AG04449 (cell line): ENCODE results near the gene SHF.

Source experiments
- CTCF ChIA-PET: fragments of 350-600 bp; formaldehyde crosslinking; extraction: SDS; loops from one replicate; lab custom pipeline; 2021; ENCODE audit warnings: antibody characterized with exemption; lab: Yijun Ruan, JAX
- POLR2A ChIA-PET: fragments of 400-600, 350-600 bp; formaldehyde crosslinking; extraction: SDS; loops from one replicate; lab custom pipeline; 2020; ENCODE audit warnings: antibody characterized with exemption, inconsistent platforms; lab: Yijun Ruan, JAX
- DNase-seq: peaks from one replicate; pipeline ENCODE4 v3.0.0-alpha.2; 2010; ENCODE audit warnings: low read depth, low spot score
- H3K4me3 ChIP-seq: 2 replicates; pipeline ENCODE4 v1.5.1; 2011; ENCODE audit warnings: low read depth, mild to moderate bottlenecking, control low read depth, low read length
- TF ChIP-seq, protein P1 (sequence below): IDR thresholded peaks from one replicate; pipeline ENCODE4 v1.5.1; 2011; ENCODE audit warnings: mild to moderate bottlenecking, moderate library complexity, low read length, control low read depth, inconsistent platforms; ENCODE audit not compliant: insufficient read depth; ENCODE audit errors: missing control alignments

SHF gene

DNA sequence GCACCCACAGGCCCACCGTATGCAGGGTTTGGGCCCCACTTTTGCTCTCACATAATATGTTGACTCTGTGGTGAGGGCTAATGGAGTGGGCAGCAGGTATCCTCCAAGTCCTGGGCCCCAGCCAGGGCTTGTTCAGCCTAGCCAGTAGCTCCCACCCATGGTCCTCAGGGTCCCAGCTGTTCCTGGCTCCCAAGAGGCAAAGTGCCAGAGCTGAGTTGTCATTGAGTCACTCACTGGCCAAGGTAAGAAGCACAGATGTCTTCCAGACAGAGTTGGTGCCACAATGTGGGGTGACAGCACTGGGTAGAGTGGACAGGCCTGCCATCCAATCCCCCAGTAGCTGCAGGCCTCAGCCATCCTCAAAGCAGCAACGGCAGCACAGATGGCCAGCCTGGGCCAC, 4.3 kb downstream of the SHF start:
- DNase-seq = no peak
- TF ChIP-seq, protein P1, sequence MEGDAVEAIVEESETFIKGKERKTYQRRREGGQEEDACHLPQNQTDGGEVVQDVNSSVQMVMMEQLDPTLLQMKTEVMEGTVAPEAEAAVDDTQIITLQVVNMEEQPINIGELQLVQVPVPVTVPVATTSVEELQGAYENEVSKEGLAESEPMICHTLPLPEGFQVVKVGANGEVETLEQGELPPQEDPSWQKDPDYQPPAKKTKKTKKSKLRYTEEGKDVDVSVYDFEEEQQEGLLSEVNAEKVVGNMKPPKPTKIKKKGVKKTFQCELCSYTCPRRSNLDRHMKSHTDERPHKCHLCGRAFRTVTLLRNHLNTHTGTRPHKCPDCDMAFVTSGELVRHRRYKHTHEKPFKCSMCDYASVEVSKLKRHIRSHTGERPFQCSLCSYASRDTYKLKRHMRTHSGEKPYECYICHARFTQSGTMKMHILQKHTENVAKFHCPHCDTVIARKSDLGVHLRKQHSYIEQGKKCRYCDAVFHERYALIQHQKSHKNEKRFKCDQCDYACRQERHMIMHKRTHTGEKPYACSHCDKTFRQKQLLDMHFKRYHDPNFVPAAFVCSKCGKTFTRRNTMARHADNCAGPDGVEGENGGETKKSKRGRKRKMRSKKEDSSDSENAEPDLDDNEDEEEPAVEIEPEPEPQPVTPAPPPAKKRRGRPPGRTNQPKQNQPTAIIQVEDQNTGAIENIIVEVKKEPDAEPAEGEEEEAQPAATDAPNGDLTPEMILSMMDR = no peak
- CTCF ChIA-PET = interaction anchor here (1.2 to 4.4 kb wide), 4 partner anchors 11 to 274 kb away, joined by 3 to 24 read pairs (median 4); no protein-coding TSS in a partner anchor
- H3K4me3 ChIP-seq = no peak overlapping the region
- POLR2A ChIA-PET = no interaction called here

DNA sequence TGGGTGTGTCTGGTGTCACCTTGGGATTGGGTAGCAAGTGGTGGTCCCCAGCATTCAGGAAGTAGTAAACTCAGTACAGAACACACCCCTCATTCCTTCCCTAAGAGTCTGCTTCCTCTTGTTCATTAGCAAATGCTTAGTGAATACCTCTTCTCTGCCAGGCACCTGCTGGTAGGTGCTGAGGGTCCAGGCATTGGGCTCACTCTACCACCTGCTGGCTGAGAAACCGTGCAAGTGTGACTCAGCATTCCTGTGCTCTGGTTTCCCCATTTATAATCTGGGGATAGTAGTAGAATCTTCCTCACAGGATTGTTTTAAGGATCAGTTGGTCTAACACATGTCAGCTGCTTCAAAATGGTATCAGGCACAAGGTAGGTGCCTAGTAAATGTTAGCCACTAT, 4.8 kb downstream of the SHF start:
- TF ChIP-seq, protein P1 = no peak
- POLR2A ChIA-PET = no interaction called here

DNA sequence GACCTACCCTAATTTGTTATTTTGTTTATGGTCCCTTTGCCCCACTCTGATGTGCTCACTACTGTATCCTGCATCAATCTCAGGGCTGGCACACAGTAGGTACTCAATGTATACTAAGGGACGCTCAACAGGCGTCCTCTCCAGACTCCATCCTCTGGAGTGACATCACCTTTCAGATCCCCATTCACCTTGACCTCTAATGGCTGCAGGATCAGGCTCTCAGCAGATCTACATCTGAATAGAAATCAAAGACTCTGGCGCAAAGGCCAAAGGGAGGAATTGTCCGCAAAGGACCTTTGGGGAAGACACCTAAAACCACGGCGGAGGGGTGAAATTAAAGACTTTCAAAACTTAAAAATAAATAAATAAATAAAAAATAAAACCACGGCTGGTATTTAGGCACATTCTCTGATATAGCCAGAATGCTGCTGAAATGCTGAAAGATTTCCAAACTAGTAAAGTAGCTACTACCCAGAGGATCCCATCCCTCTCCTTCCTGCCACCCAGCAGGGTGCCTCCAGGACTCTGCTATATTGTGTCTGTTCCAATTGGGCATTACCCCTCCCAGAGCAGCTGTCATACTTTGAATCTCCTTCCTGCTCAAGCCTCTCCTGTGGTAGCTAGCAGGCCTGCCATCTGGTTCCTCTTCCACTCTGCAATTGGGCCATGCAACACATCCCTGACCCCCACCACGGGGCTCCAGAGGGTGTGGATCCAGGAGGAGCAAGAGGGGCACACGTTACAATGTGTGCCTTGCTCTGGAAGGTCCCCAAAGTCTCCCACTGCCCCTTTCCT, 6.1 kb downstream of the SHF start:
- no peak for DNase-seq
- CTCF ChIA-PET = interaction anchor here (1.1 to 7.2 kb wide), 6 partner anchors 13 to 25 kb away, joined by 3 to 57 read pairs (median 5); no protein-coding TSS in a partner anchor
- POLR2A ChIA-PET = no interaction called here
- TF ChIP-seq, protein P1 = no peak
- no peak overlapping the region for H3K4me3 ChIP-seq

More for the DNA sequence above, 4.8 kb downstream of the SHF start:
- CTCF ChIA-PET = interaction anchor here (1.2 to 4.4 kb wide), 4 partner anchors 12 to 275 kb away, joined by 3 to 24 read pairs (median 4); no protein-coding TSS in a partner anchor
- no peak for DNase-seq
- H3K4me3 ChIP-seq = no peak overlapping the region

DNA sequence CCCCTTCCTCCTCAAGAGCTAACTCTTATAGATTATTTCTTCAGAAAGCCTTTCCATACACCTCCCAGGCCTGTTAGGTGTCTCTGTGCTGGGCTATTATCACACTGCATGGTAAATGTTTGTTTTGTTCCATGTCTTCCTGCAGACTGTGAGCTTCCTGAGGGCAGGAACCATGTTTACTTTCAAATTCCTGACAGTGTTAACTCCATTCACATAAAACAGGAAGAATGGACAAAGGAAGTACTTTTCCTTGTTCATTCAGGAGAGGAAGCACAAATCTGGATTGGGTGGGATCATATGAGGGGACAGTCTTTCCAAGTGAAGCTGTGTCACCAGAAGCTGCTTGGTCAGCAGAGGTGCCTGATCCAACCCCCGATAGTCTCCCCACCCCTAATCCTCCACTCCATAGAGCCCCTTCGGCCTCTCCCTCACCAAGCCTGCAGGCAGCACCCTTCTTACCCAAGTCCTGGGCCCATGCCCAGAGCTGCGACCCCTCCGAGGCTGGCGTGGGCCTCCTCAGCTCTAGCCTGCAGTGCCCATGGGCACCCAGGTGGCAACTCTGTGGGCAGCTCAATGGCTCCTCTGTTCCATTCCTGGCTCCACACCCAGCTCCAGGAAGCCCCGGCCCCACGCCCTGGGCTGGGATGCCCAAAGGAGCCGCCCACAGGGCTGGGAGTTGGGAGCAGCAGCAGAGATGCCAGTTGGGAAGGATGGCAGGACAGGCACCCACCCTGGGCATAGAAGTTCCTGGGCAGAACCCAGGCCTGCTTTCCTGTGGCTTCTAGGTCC, 6.9 kb downstream of the SHF start:
- DNase-seq = no peak
- ChIA-PET POLR2A (no interaction called here), CTCF (interaction anchor here (1.2 to 7.2 kb wide), 5 partner anchors 10 to 219 kb away, joined by 6 to 57 read pairs (median 7); no protein-coding TSS in a partner anchor)
- H3K4me3 ChIP-seq = no peak overlapping the region
- TF ChIP-seq, protein P1 = no peak

DNA sequence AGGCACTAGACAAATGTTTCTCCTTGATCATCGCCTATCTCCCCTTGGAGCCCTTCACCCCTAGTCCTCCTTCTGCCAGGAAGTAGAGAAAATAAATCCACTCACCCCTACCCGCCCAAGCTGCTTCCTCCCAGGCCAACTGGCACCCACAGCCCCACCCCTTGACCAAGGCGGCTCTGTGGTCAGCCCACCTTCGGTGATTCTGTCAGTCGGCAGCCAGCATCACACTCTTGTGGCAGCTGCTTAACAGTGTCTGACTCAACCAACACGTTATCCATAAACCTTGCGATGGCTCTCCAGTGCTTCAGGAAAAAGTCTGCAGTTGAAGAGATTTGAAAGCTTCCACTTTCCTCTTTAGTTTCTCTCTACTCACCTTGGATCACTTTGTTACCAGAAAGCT, 7.6 kb downstream of the SHF start:
- POLR2A ChIA-PET = no interaction called here

More for the DNA sequence above, 7.6 kb downstream of the SHF start:
- TF ChIP-seq, protein P1 = no peak
- CTCF ChIA-PET = interaction anchor here (1.6 to 7.2 kb wide), 5 partner anchors 10 to 219 kb away, joined by 6 to 57 read pairs (median 7); no protein-coding TSS in a partner anchor
- H3K4me3 ChIP-seq = no peak overlapping the region
- DNase-seq = no peak
